Peyer's patch (tissue), 4 donors: Measurements from ENCODE around the gene ZDHHC22. TPM values are rescaled to one million over a fixed set of nuclear protein-coding genes. Genes with fewer than 3 reads are reported as not detected.
A peak's percentile ranks its signal among the peaks of the same experiment; 100 is the strongest.

Source experiments
- DNase-seq, 3 donors: peaks; one replicate each; pipeline ENCODE4 v3.0.0-alpha.2; 2017 to 2019
- H3K27ac ChIP-seq, 4 donors: fragments of 200-600 bp; sonication (generic); one replicate each; pipeline ENCODE4 v1.5.1; 2016 to 2019
- H3K27me3 ChIP-seq, 2 donors: fragments of 200-600 bp; sonication (generic); one replicate each; pipeline ENCODE4 v1.5.1; 2019
- H3K36me3 ChIP-seq, 3 donors: fragments of 200-600 bp; sonication (generic); one replicate each; pipeline ENCODE4 v1.5.1; 2016 to 2019
- H3K4me1 ChIP-seq, 4 donors: fragments of 200-600 bp; sonication (generic); one replicate each; pipeline ENCODE4 v1.5.1; 2016 to 2019
- H3K4me3 ChIP-seq, 4 donors: fragments of 200-600 bp; sonication (generic); 1 replicate in 3 of 4; 2 replicates in 1 of 4; pipeline ENCODE4 v1.5.1; 2016 to 2019; ENCODE audit warnings: mild to moderate bottlenecking in 1 of 4
- H3K9me3 ChIP-seq, 4 donors: fragments of 200-600 bp; sonication (generic); one replicate each; pipeline ENCODE4 v1.5.1; 2016 to 2019; ENCODE audit warnings: mild to moderate bottlenecking in 1 of 4
- POLR2A ChIP-seq, 2 donors: fragments of 450-650 bp; IDR thresholded peaks; one replicate each; pipeline ENCODE4 v1.5.1; 2017; ENCODE audit warnings: antibody characterized with exemption in 2 of 2, mild to moderate bottlenecking in 2 of 2, moderate library complexity in 2 of 2
- total RNA-seq, 4 donors: library from RNA; depleted of rRNA; stranded (reverse); fragments of >200 nt; gene quantifications; one replicate each; pipeline ENCODE4 v1.1.0, GENCODE V29; 2016
- TF ChIP-seq, protein P1 (sequence below), 6 experiments: fragments of 450-650 bp in 4 of 6; fragments of 200-600 bp in 2 of 6; sonication (generic) in 1 of 6; IDR thresholded peaks; one replicate each; pipeline ENCODE4 v1.5.1; 2017 to 2019; ENCODE audit warnings: antibody characterized with exemption in 6 of 6, mild to moderate bottlenecking in 3 of 6, moderate library complexity in 1 of 6

The ZDHHC22 gene
- total RNA-seq, 4 donors from 2014 or later, result 0.57 TPM; not detected in 3

DNA sequence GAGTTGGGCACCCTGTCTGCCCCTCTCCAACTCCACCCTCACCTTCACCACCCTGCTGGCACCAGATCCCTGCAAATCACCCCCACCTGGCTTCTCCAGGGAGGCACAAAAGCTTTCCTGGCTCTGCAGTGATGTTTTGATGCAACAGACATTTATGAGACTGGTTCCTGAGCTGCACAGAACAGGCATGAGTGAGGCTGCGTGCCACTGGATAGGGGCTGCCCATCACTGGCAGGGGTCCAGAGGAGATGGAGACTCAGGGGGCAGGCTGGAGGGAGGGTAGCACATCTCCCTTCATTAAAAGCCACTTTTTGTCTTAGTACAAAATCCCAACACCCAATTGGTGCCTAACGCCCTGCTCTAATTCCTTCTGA is 17.3 kb upstream of the ZDHHC22 start:
- no peaks in the 10 kb centered on the region for H3K4me1 ChIP-seq
- no peaks in the 10 kb centered on the region for H3K27me3 ChIP-seq
- H3K9me3 ChIP-seq, result no peaks in the 10 kb centered on the region
- no peak overlapping the region for H3K4me3 ChIP-seq
- H3K27ac ChIP-seq, result no peak overlapping the region
- TF ChIP-seq, protein P1, sequence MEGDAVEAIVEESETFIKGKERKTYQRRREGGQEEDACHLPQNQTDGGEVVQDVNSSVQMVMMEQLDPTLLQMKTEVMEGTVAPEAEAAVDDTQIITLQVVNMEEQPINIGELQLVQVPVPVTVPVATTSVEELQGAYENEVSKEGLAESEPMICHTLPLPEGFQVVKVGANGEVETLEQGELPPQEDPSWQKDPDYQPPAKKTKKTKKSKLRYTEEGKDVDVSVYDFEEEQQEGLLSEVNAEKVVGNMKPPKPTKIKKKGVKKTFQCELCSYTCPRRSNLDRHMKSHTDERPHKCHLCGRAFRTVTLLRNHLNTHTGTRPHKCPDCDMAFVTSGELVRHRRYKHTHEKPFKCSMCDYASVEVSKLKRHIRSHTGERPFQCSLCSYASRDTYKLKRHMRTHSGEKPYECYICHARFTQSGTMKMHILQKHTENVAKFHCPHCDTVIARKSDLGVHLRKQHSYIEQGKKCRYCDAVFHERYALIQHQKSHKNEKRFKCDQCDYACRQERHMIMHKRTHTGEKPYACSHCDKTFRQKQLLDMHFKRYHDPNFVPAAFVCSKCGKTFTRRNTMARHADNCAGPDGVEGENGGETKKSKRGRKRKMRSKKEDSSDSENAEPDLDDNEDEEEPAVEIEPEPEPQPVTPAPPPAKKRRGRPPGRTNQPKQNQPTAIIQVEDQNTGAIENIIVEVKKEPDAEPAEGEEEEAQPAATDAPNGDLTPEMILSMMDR (IDR thresholded peaks at IDR 0.05), result no peak
- no peak for TF ChIP-seq POLR2A (IDR thresholded peaks at IDR 0.05)
- no peaks in the 10 kb centered on the region for H3K36me3 ChIP-seq
- DNase-seq, result peak in 1 of 3 donors; percentile 17

DNA sequence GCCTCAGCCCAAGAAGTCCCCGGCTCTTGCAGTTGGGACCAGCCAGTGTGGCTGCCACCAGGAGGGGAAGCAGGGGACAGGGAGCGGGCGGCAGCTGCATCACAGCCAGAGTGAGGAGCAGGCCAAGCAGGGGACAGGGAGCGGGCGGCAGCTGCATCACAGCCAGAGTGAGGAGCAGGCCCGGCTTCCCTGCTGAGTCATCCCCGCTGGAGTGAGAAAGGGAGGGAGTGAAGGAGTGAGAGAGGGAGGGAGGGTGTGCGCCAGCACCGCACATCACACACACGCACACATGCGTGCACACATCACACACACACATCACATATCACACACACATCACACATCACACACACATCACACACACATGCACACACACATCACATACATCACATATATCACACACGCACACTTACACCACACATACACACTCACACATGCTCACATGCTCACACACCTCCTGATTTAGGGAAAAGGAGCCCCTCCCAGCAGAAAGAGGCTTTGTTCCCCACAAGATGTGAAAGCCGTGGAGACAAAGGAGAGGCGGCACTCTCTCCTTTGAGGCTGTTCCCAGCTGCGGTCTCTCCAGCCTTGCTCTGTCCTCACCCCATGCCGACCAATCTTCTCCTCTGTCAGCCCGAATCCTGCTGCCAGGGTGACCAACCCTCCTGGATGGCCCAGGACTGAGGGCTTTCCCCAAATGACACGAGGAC is 16.7 kb upstream of the ZDHHC22 start:
- peak in 1 of 3 donors; percentile 32 for DNase-seq
- no peak overlapping the region for H3K4me3 ChIP-seq
- TF ChIP-seq POLR2A (IDR thresholded peaks at IDR 0.05), result no peak
- TF ChIP-seq, protein P1 (IDR thresholded peaks at IDR 0.05), result no peak
- no peaks in the 10 kb centered on the region for H3K9me3 ChIP-seq
- H3K36me3 ChIP-seq, result no peaks in the 10 kb centered on the region
- no peak overlapping the region for H3K27ac ChIP-seq
- H3K4me1 ChIP-seq, result no peaks in the 10 kb centered on the region
- no peaks in the 10 kb centered on the region for H3K27me3 ChIP-seq

DNA sequence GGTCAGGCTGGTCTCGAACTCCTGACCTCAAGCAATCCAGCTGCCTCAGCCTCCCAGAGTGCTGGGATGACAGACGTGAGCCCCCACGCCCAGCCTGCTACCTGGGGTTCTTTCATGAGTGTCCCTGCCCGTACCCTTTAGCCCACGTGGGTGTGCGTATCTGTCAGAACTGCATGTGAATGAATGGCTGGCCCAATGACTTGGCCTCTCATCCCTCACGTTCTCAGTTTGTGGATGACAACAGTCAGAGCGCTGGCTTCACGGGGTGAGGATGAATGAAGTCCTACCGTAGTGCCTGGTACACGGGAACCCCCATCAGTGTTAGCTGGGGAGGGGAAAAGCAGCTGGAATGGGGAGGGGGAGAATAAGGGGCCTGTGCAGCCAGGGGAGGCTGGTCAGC is 16.1 kb upstream of the ZDHHC22 start:
- H3K27ac ChIP-seq, result no peak overlapping the region
- TF ChIP-seq, protein P1 (IDR thresholded peaks at IDR 0.05), result no peak
- TF ChIP-seq POLR2A (IDR thresholded peaks at IDR 0.05), result no peak
- DNase-seq, result peak in 1 of 3 donors; percentile 30
- H3K4me1 ChIP-seq, result no peaks in the 10 kb centered on the region
- no peaks in the 10 kb centered on the region for H3K9me3 ChIP-seq
- H3K4me3 ChIP-seq, result no peak overlapping the region
- no peaks in the 10 kb centered on the region for H3K27me3 ChIP-seq
- no peaks in the 10 kb centered on the region for H3K36me3 ChIP-seq

DNA sequence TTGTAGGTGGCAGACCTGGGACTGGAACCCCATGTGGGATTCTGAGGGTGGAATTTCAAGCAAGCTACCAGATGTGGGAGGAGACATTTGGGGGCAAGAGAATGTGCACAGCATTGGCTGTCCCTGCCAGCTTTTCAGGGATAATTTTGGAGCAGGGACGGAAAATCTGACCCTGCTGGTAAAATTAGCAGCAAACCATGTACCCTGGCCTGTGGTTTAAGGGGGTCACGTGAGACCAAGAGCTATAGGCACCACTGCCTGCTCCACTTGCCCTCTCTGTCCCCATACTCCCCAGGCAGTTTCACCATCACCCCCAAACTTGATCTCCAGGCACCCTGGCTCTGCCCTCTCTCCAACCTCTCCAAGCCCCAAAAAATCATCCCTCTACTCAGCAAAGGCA is 13.5 kb upstream of the ZDHHC22 start:
- no peak for DNase-seq
- H3K4me3 ChIP-seq, result no peak overlapping the region
- no peaks in the 10 kb centered on the region for H3K27me3 ChIP-seq
- H3K36me3 ChIP-seq, result no peaks in the 10 kb centered on the region
- no peaks in the 10 kb centered on the region for H3K4me1 ChIP-seq
- TF ChIP-seq, protein P1 (IDR thresholded peaks at IDR 0.05), result no peak
- TF ChIP-seq POLR2A (IDR thresholded peaks at IDR 0.05), result no peak
- no peak overlapping the region for H3K27ac ChIP-seq
- H3K9me3 ChIP-seq, result no peaks in the 10 kb centered on the region

DNA sequence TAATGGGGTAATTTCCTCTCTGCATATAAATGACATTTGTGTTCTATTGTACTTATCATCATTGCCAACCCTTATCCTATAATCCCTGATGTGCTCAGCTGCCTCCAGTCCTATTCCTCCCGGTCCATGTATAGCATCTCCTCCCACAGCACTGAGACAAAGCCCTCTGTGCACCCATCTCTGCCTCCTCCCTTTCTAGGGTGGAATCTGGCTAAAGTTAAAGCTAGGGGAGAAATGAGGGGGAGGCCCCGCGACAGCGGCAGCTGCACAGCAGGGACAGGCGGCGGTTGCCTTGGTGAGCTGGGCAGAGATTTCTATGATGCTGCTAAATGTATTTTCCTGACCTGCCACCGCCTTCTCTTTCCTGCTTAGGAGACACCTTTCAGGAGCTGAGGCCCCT is 12.8 kb upstream of the ZDHHC22 start:
- Histone ChIP-seq H3K9me3 (no peaks in the 10 kb centered on the region), H3K27me3 (no peaks in the 10 kb centered on the region), H3K4me1 (no peaks in the 10 kb centered on the region), H3K36me3 (no peaks in the 10 kb centered on the region), H3K27ac (no peak overlapping the region), H3K4me3 (no peak overlapping the region)
- DNase-seq, result peak in 1 of 3 donors; percentile 19
- TF ChIP-seq, protein P1 (IDR thresholded peaks at IDR 0.05), result no peak
- TF ChIP-seq POLR2A (IDR thresholded peaks at IDR 0.05), result no peak
